Measurements from ENCODE around the gene EFHD1. TPM values are rescaled to one million over a fixed set of nuclear protein-coding genes. Genes with fewer than 3 reads are reported as not detected.

EFHD1 gene
- total and polyA plus RNA-seq, 2 experiments from 2014 or later: 3.4 to 6.4 TPM

DNA sequence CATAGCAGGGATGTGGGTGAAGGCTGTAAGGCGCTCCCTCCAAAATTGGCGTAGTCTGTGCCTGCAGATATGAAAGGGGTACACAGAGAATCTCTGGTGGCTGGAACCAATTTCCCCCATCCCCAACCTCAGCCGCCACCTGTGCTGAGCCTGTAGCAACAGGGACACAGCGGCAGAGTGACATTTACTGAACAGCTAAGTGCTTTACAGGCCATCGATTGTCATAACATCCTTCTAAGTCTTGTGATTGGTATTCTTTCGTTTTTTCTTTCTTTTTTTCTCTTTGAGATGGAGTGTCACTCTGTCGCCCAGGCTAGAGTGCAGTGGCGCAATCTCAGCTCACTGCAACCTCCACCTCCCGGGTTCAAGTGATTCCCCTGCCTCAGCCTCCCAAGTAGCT is 12.2 kb upstream of the EFHD1 start:
- no peak overlapping the region for H3K27ac ChIP-seq (ENCODE audit: low read depth)
- no peaks in the 10 kb centered on the region for H3K9me2 ChIP-seq (ENCODE audit: insufficient read depth)
- Mint-ChIP-seq H3K4me3 (no peak overlapping the region), H3K27me3 (ENCODE audit: insufficient read depth, low read depth, poor library complexity) (peaks cover 2% of the 10 kb centered on the region), H3K4me1 (peaks cover 8% of the 10 kb centered on the region), H3K27ac (no peak overlapping the region), H3K36me3 (ENCODE audit: low read depth) (no peaks in the 10 kb centered on the region), H3K9me3 (no peaks in the 10 kb centered on the region)
- no peak for ATAC-seq
- no peaks in the 10 kb centered on the region for H3K4me1 ChIP-seq (ENCODE audit: insufficient read depth)
- no peak overlapping the region for H3K4me3 ChIP-seq
- TF ChIP-seq JUNB (IDR thresholded peaks at IDR 0.05; ENCODE audit: unreplicated experiment) (no peak), EZH2 (IDR thresholded peaks at IDR 0.05; ENCODE audit: low read depth, unreplicated experiment) (no peak)
- no peak overlapping the region for H3K4me2 ChIP-seq
- no peaks in the 10 kb centered on the region for H3K36me3 ChIP-seq (ENCODE audit: insufficient read depth)
- no peak for DNase-seq (ENCODE audit: low spot score)
- H3F3A ChIP-seq (replicated peaks; ENCODE audit: low read depth): no peaks in the 10 kb centered on the region
- no peaks in the 10 kb centered on the region for H3K79me2 ChIP-seq (replicated peaks; ENCODE audit: insufficient read depth)
- no peaks in the 10 kb centered on the region for H4K20me1 ChIP-seq (replicated peaks; ENCODE audit: insufficient read depth)
- 0 out of 2 replicates have a peak overlapping the region, but pooled peaks have one; percentile 47 for H2AFZ ChIP-seq
- no peaks in the 10 kb centered on the region for H3K27me3 ChIP-seq (ENCODE audit: insufficient read depth)

DNA sequence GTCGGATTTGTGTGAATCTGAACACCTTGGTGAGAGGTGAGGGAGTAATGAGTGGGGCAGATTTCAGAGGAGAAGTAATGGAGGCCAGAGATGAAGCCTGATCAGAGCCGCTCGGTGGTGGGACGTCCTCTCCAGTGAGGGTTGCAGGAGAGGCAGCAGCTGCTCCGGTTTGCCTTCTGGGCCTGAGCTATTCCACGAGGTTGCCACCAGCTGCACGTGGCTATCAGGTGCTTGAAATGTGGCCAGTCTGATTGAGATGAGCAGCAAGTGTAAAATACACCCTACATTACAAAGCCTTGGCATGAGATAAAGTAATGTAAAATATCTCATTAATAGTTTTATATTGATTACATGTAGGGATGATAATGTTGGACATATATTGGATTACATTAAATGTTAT is 10.8 kb upstream of the EFHD1 start:
- no peak overlapping the region for H3K4me3 ChIP-seq
- H3K79me2 ChIP-seq (replicated peaks; ENCODE audit: insufficient read depth): no peaks in the 10 kb centered on the region
- Mint-ChIP-seq H3K27ac (no peak overlapping the region), H3K27me3 (ENCODE audit: insufficient read depth, low read depth, poor library complexity) (no peaks in the 10 kb centered on the region), H3K36me3 (ENCODE audit: low read depth) (no peaks in the 10 kb centered on the region), H3K4me3 (no peak overlapping the region), H3K9me3 (no peaks in the 10 kb centered on the region), H3K4me1 (peaks cover 8% of the 10 kb centered on the region)
- no peak overlapping the region for H3K27ac ChIP-seq (ENCODE audit: low read depth)
- no peak overlapping the region for H2AFZ ChIP-seq
- ATAC-seq (no peak), DNase-seq (ENCODE audit: low spot score) (no peak)
- H3K27me3 ChIP-seq (ENCODE audit: insufficient read depth): no peaks in the 10 kb centered on the region
- H3K4me1 ChIP-seq (ENCODE audit: insufficient read depth): no peaks in the 10 kb centered on the region
- TF ChIP-seq, protein P1, sequence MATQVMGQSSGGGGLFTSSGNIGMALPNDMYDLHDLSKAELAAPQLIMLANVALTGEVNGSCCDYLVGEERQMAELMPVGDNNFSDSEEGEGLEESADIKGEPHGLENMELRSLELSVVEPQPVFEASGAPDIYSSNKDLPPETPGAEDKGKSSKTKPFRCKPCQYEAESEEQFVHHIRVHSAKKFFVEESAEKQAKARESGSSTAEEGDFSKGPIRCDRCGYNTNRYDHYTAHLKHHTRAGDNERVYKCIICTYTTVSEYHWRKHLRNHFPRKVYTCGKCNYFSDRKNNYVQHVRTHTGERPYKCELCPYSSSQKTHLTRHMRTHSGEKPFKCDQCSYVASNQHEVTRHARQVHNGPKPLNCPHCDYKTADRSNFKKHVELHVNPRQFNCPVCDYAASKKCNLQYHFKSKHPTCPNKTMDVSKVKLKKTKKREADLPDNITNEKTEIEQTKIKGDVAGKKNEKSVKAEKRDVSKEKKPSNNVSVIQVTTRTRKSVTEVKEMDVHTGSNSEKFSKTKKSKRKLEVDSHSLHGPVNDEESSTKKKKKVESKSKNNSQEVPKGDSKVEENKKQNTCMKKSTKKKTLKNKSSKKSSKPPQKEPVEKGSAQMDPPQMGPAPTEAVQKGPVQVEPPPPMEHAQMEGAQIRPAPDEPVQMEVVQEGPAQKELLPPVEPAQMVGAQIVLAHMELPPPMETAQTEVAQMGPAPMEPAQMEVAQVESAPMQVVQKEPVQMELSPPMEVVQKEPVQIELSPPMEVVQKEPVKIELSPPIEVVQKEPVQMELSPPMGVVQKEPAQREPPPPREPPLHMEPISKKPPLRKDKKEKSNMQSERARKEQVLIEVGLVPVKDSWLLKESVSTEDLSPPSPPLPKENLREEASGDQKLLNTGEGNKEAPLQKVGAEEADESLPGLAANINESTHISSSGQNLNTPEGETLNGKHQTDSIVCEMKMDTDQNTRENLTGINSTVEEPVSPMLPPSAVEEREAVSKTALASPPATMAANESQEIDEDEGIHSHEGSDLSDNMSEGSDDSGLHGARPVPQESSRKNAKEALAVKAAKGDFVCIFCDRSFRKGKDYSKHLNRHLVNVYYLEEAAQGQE (IDR thresholded peaks at IDR 0.05; ENCODE audit: unreplicated experiment): no peak
- TF ChIP-seq JUNB (IDR thresholded peaks at IDR 0.05; ENCODE audit: unreplicated experiment): no peak
- no peak for TF ChIP-seq ZNF114 (CRISPR knock-in tag; IDR thresholded peaks at IDR 0.05)
- TF ChIP-seq, protein P2, sequence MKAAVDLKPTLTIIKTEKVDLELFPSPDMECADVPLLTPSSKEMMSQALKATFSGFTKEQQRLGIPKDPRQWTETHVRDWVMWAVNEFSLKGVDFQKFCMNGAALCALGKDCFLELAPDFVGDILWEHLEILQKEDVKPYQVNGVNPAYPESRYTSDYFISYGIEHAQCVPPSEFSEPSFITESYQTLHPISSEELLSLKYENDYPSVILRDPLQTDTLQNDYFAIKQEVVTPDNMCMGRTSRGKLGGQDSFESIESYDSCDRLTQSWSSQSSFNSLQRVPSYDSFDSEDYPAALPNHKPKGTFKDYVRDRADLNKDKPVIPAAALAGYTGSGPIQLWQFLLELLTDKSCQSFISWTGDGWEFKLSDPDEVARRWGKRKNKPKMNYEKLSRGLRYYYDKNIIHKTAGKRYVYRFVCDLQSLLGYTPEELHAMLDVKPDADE (IDR thresholded peaks at IDR 0.05): no peak
- TF ChIP-seq, protein P3, sequence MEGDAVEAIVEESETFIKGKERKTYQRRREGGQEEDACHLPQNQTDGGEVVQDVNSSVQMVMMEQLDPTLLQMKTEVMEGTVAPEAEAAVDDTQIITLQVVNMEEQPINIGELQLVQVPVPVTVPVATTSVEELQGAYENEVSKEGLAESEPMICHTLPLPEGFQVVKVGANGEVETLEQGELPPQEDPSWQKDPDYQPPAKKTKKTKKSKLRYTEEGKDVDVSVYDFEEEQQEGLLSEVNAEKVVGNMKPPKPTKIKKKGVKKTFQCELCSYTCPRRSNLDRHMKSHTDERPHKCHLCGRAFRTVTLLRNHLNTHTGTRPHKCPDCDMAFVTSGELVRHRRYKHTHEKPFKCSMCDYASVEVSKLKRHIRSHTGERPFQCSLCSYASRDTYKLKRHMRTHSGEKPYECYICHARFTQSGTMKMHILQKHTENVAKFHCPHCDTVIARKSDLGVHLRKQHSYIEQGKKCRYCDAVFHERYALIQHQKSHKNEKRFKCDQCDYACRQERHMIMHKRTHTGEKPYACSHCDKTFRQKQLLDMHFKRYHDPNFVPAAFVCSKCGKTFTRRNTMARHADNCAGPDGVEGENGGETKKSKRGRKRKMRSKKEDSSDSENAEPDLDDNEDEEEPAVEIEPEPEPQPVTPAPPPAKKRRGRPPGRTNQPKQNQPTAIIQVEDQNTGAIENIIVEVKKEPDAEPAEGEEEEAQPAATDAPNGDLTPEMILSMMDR (conservative IDR thresholded peaks at IDR 0.05; ENCODE audit: low read depth in 2 of 2): no peak
- TF ChIP-seq CREB1 (CRISPR knock-in tag; IDR thresholded peaks at IDR 0.05; ENCODE audit: low read depth): no peak
- TF ChIP-seq EZH2 (IDR thresholded peaks at IDR 0.05; ENCODE audit: low read depth, unreplicated experiment): no peak
- no peaks in the 10 kb centered on the region for H3F3A ChIP-seq (replicated peaks; ENCODE audit: low read depth)
- H4K20me1 ChIP-seq (replicated peaks; ENCODE audit: insufficient read depth): no peaks in the 10 kb centered on the region
- H3K9me2 ChIP-seq (ENCODE audit: insufficient read depth): no peaks in the 10 kb centered on the region
- no peaks in the 10 kb centered on the region for H3K36me3 ChIP-seq (ENCODE audit: insufficient read depth)
- no peak overlapping the region for H3K4me2 ChIP-seq

Data from GM23338 (cell line).